GM13976 (cell line): ENCODE measurements around the gene FBXO42.

Source experiments
- DNase-seq: peaks from one replicate; pipeline ENCODE4 v3.0.0; 2012; ENCODE audit warnings: low spot score
- in situ Hi-C: fragments of 300-500 bp; cut with MboI; formaldehyde crosslinking; loops from one replicate; pipeline ENCODE4 v1.12.0; 2022; ENCODE audit warnings: low sequenced_read_pairs, mixed read lengths, inconsistent platforms; ENCODE audit not compliant: unreplicated experiment
- TF ChIP-seq, protein P1 (sequence below): IDR thresholded peaks from 2 replicates; pipeline ENCODE4 v1.5.1; 2012; ENCODE audit warnings: borderline replicate concordance, mild to moderate bottlenecking; ENCODE audit not compliant: insufficient read depth; ENCODE audit errors: extremely low read depth, missing control alignments, control extremely low read depth

FBXO42 gene

DNA sequence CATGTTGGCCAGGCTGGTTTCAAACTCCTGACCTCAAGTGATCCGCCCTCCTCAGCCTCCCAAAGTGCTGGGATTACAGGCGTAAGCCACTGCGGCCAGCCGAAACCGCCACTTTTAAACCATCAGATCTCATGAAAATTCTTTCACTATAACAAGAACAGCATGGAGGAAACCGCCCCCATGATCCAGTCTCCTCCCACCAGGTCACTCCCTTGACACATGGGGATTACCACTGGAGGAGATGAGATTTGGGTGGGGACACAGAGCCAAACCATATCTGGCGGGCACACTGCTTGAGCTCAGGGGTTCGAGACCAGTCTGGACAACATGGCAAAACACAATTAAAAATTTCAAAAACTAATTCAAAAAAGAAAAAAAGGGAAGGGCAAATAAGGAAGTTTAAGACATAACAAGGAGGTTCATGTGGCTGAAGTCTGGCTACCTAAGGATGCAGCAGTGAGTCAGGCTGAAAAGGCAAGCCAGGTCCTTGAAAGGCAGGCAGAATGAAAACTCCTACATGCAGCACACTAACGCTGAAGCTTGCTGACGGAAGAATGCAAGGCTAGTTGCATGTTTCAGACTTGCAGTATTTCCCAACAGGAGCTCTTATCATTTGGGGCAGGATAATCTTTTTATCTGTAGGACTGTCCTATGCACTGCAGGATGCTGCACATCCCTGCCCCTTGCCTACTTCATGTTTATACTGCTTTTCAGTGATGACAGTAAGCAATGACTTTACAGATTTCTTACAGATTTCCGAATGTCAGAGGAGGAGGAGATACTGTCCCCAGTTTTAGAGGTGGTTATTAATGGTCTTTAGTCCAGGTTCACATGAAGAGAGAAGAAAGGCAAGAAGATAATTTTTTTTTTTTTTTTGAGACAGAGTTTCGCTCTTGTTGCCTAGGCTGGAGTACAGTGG is 49.3 kb downstream of the FBXO42 start:
- DNase-seq = no peak
- in situ Hi-C loops = no loop called here
- TF ChIP-seq, protein P1, sequence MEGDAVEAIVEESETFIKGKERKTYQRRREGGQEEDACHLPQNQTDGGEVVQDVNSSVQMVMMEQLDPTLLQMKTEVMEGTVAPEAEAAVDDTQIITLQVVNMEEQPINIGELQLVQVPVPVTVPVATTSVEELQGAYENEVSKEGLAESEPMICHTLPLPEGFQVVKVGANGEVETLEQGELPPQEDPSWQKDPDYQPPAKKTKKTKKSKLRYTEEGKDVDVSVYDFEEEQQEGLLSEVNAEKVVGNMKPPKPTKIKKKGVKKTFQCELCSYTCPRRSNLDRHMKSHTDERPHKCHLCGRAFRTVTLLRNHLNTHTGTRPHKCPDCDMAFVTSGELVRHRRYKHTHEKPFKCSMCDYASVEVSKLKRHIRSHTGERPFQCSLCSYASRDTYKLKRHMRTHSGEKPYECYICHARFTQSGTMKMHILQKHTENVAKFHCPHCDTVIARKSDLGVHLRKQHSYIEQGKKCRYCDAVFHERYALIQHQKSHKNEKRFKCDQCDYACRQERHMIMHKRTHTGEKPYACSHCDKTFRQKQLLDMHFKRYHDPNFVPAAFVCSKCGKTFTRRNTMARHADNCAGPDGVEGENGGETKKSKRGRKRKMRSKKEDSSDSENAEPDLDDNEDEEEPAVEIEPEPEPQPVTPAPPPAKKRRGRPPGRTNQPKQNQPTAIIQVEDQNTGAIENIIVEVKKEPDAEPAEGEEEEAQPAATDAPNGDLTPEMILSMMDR = no peak

DNA sequence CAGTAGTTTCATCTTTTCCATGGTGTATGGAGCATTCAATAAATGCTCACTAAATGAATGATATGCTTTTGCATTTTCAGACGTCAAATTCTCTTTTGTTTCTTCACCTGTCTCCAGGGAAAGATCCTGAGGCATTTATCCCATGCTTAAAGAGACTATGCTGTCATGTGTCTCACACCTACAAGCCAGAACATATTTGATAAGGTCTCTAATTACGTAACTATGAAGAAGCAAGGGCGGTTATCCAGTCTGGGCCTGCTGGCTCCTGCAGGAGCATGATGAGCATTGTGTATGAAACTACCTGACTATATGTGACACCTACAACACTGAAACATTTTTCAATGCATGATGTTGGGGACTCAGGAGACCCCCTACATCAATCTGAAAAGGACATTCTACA is 51.8 kb downstream of the FBXO42 start:
- TF ChIP-seq, protein P1 = no peak
- no peak for DNase-seq
- in situ Hi-C loops = no loop called here

DNA sequence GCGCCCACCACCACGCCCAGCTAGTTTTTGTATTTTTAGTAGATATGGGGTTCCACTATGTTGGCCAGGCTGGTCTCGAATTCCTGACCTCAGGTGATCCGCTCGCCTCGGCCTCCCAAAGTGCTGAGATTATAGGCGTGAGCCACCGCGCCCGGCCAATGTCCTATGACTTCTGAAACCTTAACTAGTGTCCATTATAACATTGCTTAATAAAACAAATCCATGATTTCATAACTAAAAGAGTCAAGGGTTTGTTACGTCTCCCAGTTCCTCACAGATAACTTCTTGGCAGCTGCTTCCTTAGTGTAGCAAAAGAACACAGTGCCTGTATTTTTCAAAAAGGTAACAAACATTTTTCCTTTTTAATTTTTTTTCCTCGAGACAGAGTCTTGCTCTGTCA is 53.6 kb downstream of the FBXO42 start:
- TF ChIP-seq, protein P1 = no peak
- DNase-seq = no peak
- in situ Hi-C loops = loop anchor here (10.0 kb wide), 1 partner anchor 56 kb away; the partner anchor contains the start of gene FBXO42

- DNase-seq = peak; percentile 43
- TF ChIP-seq, protein P1 = no peak
- in situ Hi-C loops = loop anchor here (10.0 kb wide), 1 partner anchor 58 kb away; the partner anchor contains the start of gene FBXO42
Observed at GRCh38 chr1:16296643-16297042, 55.6 kb downstream of the FBXO42 start.

DNA sequence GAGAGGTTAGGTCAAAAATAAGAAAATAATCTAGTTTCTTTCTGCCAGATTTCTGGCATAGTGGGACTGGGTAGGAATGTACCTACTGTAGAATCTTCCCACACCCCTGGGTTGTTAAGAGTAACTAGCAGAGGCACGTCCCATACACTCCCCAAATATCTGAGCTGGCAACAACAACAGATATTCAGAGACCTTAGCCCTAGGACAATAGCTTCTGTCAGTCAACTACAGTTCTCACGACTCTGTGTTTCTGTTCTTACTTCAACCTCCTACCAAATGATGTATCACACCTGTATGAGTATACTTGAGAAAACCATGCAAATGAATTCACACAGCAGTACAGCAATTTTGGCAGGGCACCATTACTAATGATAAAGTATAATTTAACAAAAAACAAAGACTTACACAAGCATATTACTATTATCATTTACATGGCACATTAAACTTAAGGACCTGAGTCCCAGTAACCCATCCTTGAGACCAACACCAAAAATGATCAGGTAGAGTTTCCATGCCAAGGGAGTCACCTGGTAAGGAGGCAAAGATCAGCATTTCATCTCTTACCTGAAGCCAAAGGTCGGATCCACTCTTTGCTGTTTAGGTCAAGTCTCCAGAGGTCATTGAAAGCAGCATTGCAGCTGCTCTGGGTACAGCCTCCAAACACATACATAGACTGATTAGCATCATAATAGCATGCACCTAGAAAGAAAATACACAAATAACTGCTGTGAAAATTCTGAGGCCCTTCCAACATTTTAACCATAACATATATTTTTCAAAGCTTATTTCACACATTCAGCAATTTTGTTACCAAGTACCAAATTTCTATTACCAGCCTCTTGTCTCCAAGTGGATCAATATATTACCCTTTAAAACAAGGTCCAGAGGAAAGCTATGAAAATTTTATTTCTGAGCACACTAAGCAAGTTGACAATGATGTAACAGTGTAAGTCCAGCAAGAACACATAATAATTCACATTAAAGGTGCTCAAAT is 57.8 kb downstream of the FBXO42 start:
- TF ChIP-seq, protein P1 = no peak
- in situ Hi-C loops = loop anchor here (10.0 kb wide), 1 partner anchor 60 kb away; the partner anchor contains the start of gene FBXO42
- no peak for DNase-seq

- TF ChIP-seq, protein P1 = no peak
- in situ Hi-C loops = loop anchor here (10.0 kb wide), 1 partner anchor 61 kb away; the partner anchor contains the start of gene FBXO42
- no peak for DNase-seq
Observed at GRCh38 chr1:16293538-16293937, 58.7 kb downstream of the FBXO42 start.
